Testis (tissue), 2 donors: ENCODE results near the gene GPATCH3.

ENCODE experiments used
- POLR2A ChIP-seq: fragments of 450-650 bp; IDR thresholded peaks from one replicate; pipeline ENCODE4 v1.6.1; 2017; ENCODE audit warnings: antibody characterized with exemption, mild to moderate bottlenecking, moderate library complexity
- TF ChIP-seq, protein P1 (sequence below), 3 experiments: fragments of 450-650 bp in 2 of 3; fragments of 200-600 bp in 1 of 3; sonication (generic) in 1 of 3; IDR thresholded peaks; one replicate each; pipeline ENCODE4 v1.5.1; 2016 to 2019; ENCODE audit warnings: antibody characterized with exemption in 3 of 3, mild to moderate bottlenecking in 2 of 3, moderate library complexity in 1 of 3

DNA sequence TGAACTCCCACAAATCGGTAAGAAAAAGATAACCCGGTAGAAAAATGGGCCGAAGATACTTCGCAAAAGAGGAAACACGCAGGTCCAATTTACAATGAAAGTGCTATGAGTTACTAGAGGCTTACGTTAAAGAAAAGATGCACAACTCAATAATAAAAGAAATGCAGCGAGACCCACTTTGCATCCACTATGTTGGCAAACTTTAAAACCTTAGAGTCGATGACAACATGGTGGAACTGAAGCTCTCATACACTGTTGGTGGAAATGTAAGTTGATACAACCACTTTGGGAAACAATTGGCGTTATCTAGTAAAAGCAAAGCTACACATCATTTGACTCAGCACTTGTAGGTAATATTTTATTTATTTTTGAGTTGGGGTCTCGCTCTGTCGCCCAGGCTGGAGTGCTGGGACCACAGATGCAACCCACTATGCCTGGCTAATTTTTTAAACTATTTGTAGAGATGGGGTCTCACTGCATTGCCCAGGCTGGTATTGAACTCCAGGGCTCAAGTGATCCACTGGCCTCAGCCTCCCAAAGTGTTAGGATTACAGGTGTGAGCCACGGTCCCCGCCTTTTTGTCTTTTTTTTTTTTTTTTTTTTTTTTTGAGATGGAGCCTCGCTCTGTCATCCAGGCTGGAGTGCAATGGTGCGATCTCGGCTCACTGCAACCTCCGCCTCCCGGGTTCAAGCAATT, 696 bp upstream of the GPATCH3 start:
- TF ChIP-seq, protein P1, sequence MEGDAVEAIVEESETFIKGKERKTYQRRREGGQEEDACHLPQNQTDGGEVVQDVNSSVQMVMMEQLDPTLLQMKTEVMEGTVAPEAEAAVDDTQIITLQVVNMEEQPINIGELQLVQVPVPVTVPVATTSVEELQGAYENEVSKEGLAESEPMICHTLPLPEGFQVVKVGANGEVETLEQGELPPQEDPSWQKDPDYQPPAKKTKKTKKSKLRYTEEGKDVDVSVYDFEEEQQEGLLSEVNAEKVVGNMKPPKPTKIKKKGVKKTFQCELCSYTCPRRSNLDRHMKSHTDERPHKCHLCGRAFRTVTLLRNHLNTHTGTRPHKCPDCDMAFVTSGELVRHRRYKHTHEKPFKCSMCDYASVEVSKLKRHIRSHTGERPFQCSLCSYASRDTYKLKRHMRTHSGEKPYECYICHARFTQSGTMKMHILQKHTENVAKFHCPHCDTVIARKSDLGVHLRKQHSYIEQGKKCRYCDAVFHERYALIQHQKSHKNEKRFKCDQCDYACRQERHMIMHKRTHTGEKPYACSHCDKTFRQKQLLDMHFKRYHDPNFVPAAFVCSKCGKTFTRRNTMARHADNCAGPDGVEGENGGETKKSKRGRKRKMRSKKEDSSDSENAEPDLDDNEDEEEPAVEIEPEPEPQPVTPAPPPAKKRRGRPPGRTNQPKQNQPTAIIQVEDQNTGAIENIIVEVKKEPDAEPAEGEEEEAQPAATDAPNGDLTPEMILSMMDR (IDR thresholded peaks at IDR 0.05) = no peak
- no peak for TF ChIP-seq POLR2A
